ENCODE data around the gene E4F1.

GRCh38 chr16:2271848-2272461 is 48.6 kb downstream of the E4F1 start:
- TF ChIP-seq EZH2phosphoT487 (IDR thresholded peaks at IDR 0.05; ENCODE audit: low read depth, severe bottlenecking, unreplicated experiment) (no peak), EZH2 (IDR thresholded peaks at IDR 0.05; ENCODE audit: borderline replicate concordance) (no peak)
- TF ChIP-seq, protein P1, sequence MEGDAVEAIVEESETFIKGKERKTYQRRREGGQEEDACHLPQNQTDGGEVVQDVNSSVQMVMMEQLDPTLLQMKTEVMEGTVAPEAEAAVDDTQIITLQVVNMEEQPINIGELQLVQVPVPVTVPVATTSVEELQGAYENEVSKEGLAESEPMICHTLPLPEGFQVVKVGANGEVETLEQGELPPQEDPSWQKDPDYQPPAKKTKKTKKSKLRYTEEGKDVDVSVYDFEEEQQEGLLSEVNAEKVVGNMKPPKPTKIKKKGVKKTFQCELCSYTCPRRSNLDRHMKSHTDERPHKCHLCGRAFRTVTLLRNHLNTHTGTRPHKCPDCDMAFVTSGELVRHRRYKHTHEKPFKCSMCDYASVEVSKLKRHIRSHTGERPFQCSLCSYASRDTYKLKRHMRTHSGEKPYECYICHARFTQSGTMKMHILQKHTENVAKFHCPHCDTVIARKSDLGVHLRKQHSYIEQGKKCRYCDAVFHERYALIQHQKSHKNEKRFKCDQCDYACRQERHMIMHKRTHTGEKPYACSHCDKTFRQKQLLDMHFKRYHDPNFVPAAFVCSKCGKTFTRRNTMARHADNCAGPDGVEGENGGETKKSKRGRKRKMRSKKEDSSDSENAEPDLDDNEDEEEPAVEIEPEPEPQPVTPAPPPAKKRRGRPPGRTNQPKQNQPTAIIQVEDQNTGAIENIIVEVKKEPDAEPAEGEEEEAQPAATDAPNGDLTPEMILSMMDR (IDR thresholded peaks at IDR 0.05; ENCODE audit: poor library complexity), result no peak
